RPMI7951 (cell line): ENCODE measurements around the gene FAM180A. TPM values are rescaled to one million over a fixed set of nuclear protein-coding genes. Genes with fewer than 3 reads are reported as not detected.

Experiments
- DNase-seq: peaks from one replicate; pipeline ENCODE4 v3.0.0-alpha.2; 2012; ENCODE audit warnings: low read depth
- total RNA-seq: library from RNA; depleted of rRNA; stranded (reverse); fragments of >200 nt; shearing (Covaris generic); gene quantifications from 2 replicates; pipeline ENCODE4 v1.2.3, GENCODE V29; 2014; rRNA removed

Gene FAM180A
- total RNA-seq, 1 experiment from 2014 or later: 4.8 TPM

DNA sequence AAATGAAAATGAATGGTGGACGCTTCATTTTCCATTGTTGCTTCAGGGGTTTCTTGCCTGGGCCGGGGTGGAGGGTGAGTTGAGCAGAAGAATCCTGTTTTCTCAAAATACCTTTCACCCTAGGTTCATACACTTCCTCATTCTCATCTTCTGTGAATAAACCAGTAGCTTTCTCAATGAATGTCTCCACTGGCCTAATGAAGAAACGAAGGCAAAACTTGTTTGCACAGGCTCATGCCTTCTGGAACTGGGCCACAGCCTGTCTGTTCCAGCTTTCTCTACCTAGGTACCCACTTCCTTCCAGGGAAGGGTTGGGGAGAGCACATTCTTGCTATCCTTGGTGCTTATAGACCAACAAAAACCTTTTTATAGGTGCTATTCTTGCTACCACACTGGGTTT is 65.0 kb downstream of the FAM180A start:
- DNase-seq: no peak

- DNase-seq: no peak
These were observed 66.4 kb downstream of the FAM180A start for GRCh38 chr7:135682191-135682590.

- DNase-seq: no peak
These were observed 66.9 kb downstream of the FAM180A start for GRCh38 chr7:135681762-135682161.

Other genes starting within 250 kb of the FAM180A start
- 8.3 and 11.9 TPM in 2 replicates for gene CNOT4, start 238.7 kb downstream of the FAM180A start, total RNA-seq
- 90.1 and 100 TPM in 2 replicates for gene NUP205, start 190.9 kb downstream of the FAM180A start, total RNA-seq
- gene STMP1, start 86.3 kb downstream of the FAM180A start, total RNA-seq: 23.2 and 27.4 TPM in 2 replicates
- gene SLC13A4, start 20.6 kb downstream of the FAM180A start, total RNA-seq: not detected in 2 replicates
- gene MTPN, start 228.5 kb upstream of the FAM180A start, total RNA-seq: 155 and 191 TPM in 2 replicates